Immature natural killer cell (primary cell): Measurements from ENCODE around the gene KRT71. TPM values are rescaled to one million over a fixed set of nuclear protein-coding genes. Genes with fewer than 3 reads are reported as not detected.
A peak's percentile ranks its signal among the peaks of the same experiment; 100 is the strongest.

Source experiments
- DNase-seq, 3 donors: peaks; one replicate each; pipeline ENCODE4 v3.0.0; 2022; ENCODE audit warnings: mixed read lengths in 1 of 3
- H3K27ac Mint-ChIP-seq, 6 donors: one replicate each; pipeline ENCODE4 v1.8.0; 2020; ENCODE audit warnings: mixed read lengths in 6 of 6, mild to moderate bottlenecking in 5 of 6, inconsistent platforms in 4 of 6, moderate library complexity in 3 of 6
- H3K27me3 Mint-ChIP-seq, 3 donors: one replicate each; pipeline ENCODE4 v1.8.0; 2020 to 2021; ENCODE audit warnings: low read depth in 3 of 3, mild to moderate bottlenecking in 3 of 3, mixed read lengths in 3 of 3, moderate library complexity in 3 of 3, inconsistent platforms in 1 of 3
- H3K36me3 Mint-ChIP-seq, 3 donors: one replicate each; pipeline ENCODE4 v1.8.0; 2020; ENCODE audit warnings: mixed read lengths in 3 of 3, inconsistent platforms in 2 of 3, mild to moderate bottlenecking in 2 of 3
- H3K4me1 Mint-ChIP-seq, 2 donors: one replicate each; pipeline ENCODE4 v1.8.0; 2020; ENCODE audit warnings: inconsistent platforms in 2 of 2, mild to moderate bottlenecking in 2 of 2, mixed read lengths in 2 of 2, moderate library complexity in 1 of 2
- H3K4me3 Mint-ChIP-seq, 5 donors: one replicate each; pipeline ENCODE4 v1.8.0; 2020; ENCODE audit warnings: mild to moderate bottlenecking in 5 of 5, mixed read lengths in 5 of 5, inconsistent platforms in 3 of 5, moderate library complexity in 3 of 5
- H3K9me3 Mint-ChIP-seq, 6 donors: one replicate each; pipeline ENCODE4 v1.8.0; 2020; ENCODE audit warnings: mild to moderate bottlenecking in 6 of 6, mixed read lengths in 6 of 6, inconsistent platforms in 4 of 6, moderate library complexity in 3 of 6
- polyA plus RNA-seq, 3 donors: library from polyadenylated mRNA; unstranded; fragments of 300-500 nt; fragmentation: Illumina TruSeq; gene quantifications; one replicate each; pipeline ENCODE4 v1.2.3, GENCODE V29; 2021

KRT71 gene
- polyA plus RNA-seq, 3 donors from 2014 or later: not detected

DNA sequence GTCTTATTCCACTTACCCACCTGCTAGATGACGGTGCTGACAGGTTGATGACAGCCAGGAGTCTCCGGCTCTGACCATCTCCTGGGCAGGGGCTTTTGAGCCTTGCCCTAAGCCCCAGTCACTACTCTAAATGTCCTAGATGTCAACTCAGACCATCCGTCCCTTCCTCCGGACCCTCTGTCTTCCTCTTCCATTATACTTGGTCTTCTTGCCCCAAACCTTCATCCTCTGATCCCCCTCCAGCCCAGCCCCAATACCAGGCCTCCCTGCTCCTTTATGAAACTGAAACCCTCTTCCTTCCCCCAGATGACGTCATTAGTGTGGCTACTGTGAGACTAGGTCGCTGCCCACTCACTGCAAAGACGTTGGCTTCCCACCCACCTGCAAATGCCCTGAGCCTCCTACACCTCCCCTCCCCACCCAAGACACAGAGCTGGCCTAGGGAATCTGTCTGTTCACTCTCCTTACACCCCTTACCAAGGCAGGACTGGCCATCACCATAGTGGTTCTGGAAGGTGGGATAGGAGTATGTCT is 10.1 kb downstream of the KRT71 start:
- no peaks in the 10 kb centered on the region for H3K9me3 Mint-ChIP-seq
- peaks cover 3 to 6% (median 5%) of the 10 kb centered on the region in 3 donors for H3K27me3 Mint-ChIP-seq
- peak; percentile 44 to 46 (median 45) for DNase-seq
- H3K36me3 Mint-ChIP-seq: peaks cover 0 to 4% (median 0%) of the 10 kb centered on the region in 3 donors
- peak overlapping the region in 5 of 6 donors; percentile 66 to 89 (median 83) for H3K27ac Mint-ChIP-seq
- H3K4me1 Mint-ChIP-seq: peaks cover 10 to 25% of the 10 kb centered on the region in 2 donors
- peak overlapping the region in 1 of 5 donors; percentile 8 for H3K4me3 Mint-ChIP-seq

GRCh38 chr12:52542157-52542556 is 10.8 kb downstream of the KRT71 start:
- H3K27me3 Mint-ChIP-seq: peaks cover 3 to 5% (median 5%) of the 10 kb centered on the region in 3 donors
- no peaks in the 10 kb centered on the region for H3K9me3 Mint-ChIP-seq
- H3K4me1 Mint-ChIP-seq: peaks cover 10 to 19% of the 10 kb centered on the region in 2 donors
- H3K4me3 Mint-ChIP-seq: no peak overlapping the region
- DNase-seq: no peak
- H3K27ac Mint-ChIP-seq: peak overlapping the region in 4 of 6 donors; percentile 29 to 89 (median 73)
- H3K36me3 Mint-ChIP-seq: peaks cover 0 to 4% (median 0%) of the 10 kb centered on the region in 3 donors

- Mint-ChIP-seq H3K36me3 (peaks cover 0 to 4% (median 0%) of the 10 kb centered on the region in 3 donors), H3K4me1 (peaks cover 10 to 19% of the 10 kb centered on the region in 2 donors), H3K4me3 (no peak overlapping the region), H3K27ac (peak overlapping the region in 3 of 6 donors; percentile 19 to 89 (median 83)), H3K9me3 (no peaks in the 10 kb centered on the region), H3K27me3 (peaks cover 3 to 4% (median 3%) of the 10 kb centered on the region in 3 donors)
- DNase-seq: no peak
Observed at GRCh38 chr12:52541709-52542108, 11.2 kb downstream of the KRT71 start.

DNA sequence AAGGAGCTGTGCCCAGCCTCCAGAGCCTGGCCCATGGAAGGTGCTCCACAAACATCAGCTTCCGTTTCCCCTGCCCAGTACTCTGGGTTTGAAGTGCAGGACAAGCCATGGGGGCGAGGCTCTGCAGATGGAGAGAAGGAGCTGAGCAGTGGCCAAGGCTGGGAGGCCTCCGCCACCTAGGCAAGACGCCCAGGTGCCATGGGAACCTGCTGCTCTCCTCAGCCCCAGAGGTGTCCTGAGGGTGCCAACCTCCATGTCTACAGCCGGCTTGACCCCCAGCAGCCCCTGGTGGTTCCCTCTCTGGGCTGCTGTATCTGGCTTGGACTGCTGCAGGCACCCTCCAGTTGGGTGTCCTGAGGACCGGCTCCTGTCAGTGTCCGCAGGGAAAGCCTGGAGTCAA is 12.4 kb downstream of the KRT71 start:
- Mint-ChIP-seq H3K4me1 (peaks cover 10 to 19% of the 10 kb centered on the region in 2 donors), H3K27me3 (peaks cover 2 to 4% (median 3%) of the 10 kb centered on the region in 3 donors), H3K36me3 (peaks cover 0 to 4% (median 0%) of the 10 kb centered on the region in 3 donors), H3K9me3 (no peaks in the 10 kb centered on the region), H3K27ac (no peak overlapping the region), H3K4me3 (no peak overlapping the region)
- no peak for DNase-seq

GRCh38 chr12:52539821-52540173 is 13.1 kb downstream of the KRT71 start:
- no peaks in the 10 kb centered on the region for H3K9me3 Mint-ChIP-seq
- H3K4me1 Mint-ChIP-seq: peaks cover 10 to 19% of the 10 kb centered on the region in 2 donors
- no peak for DNase-seq
- peaks cover 0 to 4% (median 0%) of the 10 kb centered on the region in 3 donors for H3K36me3 Mint-ChIP-seq
- no peak overlapping the region for H3K27ac Mint-ChIP-seq
- peaks cover 2 to 3% (median 3%) of the 10 kb centered on the region in 3 donors for H3K27me3 Mint-ChIP-seq
- H3K4me3 Mint-ChIP-seq: no peak overlapping the region

DNA sequence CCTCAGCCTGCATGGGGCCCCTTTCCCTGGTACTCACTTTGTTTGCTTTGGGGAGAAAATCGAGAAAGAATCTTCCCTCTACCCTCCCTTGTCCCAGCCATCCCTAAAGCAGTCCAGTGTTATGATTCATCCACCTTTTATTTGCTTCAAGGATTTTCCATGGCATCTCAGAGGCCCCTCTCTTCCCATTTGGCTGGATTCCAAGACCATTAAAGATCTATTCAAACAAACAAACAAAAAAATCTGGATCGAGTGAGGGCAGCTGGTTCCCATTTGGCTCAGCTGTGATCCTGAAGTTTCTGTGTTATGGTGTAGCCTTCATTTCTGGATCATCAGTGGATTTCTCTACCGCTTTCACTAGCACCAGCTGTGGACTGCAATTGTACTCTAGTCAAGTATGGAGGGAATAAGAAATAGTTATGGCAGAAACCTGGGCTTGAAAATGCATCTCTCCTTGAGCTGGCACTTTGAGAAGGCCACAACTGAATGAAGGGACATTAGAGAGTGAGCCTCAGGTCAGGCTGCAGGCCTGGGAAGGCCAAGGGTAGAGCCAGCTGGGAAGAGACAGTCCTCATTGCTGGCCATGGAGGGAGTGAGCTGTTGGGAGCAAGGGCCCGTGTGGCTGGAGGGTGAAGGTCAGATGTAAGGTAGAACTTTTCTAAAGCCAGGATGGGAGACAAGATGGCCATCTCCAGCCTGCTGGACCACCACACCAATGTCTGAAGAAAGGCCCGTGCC is 13.7 kb downstream of the KRT71 start:
- Mint-ChIP-seq H3K9me3 (no peaks in the 10 kb centered on the region), H3K4me3 (no peak overlapping the region), H3K27ac (peak overlapping the region in 1 of 6 donors; percentile 30), H3K36me3 (peaks cover 0 to 4% (median 0%) of the 10 kb centered on the region in 3 donors), H3K27me3 (peaks cover 2 to 5% (median 3%) of the 10 kb centered on the region in 3 donors), H3K4me1 (peaks cover 10 to 19% of the 10 kb centered on the region in 2 donors)
- DNase-seq: no peak

- no peak overlapping the region for H3K4me3 Mint-ChIP-seq
- H3K36me3 Mint-ChIP-seq: no peaks in the 10 kb centered on the region
- no peak for DNase-seq
- H3K27me3 Mint-ChIP-seq: peaks cover 0 to 6% (median 5%) of the 10 kb centered on the region in 3 donors
- H3K27ac Mint-ChIP-seq: no peak overlapping the region
- H3K4me1 Mint-ChIP-seq: peaks cover 0 to 2% of the 10 kb centered on the region in 2 donors
- H3K9me3 Mint-ChIP-seq: no peaks in the 10 kb centered on the region
Observed at GRCh38 chr12:52537101-52537500, 15.8 kb downstream of the KRT71 start.

DNA sequence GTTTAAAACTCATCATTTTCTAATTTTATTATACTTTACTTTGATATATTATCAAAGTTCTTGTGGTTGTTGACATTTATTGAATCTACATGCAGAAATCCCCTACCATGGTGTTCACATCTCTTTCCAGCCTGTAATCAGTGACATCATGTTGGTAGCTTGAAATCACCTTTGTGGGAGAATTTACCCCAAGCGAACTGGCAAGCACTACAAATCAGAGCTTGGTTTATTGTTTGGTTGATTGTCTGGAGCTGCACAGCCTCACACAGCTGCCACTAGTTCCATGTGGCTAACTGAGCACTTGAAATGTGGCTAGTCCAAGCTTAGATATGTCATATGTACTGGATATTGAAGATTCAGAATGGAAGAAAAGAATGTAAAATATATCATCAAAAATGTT is 17.4 kb downstream of the KRT71 start:
- no peaks in the 10 kb centered on the region for H3K9me3 Mint-ChIP-seq
- peaks cover 0 to 5% (median 5%) of the 10 kb centered on the region in 3 donors for H3K27me3 Mint-ChIP-seq

DNA sequence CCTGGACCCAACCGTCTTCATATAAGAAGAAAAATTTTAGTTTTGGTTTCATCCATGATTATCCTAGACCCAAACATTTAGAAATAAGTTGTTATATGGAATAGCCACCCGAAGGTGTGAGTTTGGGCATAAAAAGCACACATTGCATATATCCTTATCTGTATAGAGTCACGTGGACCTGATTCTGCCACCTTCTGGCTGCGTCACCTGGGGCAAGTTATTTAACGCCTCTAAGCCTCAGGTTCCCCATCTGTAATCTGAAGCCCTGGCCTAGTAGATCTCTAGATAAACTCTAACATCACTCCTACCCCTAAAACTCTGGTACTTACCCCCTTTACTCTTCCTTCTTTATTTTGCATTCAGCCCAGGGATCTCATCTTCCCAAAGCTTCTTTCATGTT is 18.5 kb downstream of the KRT71 start:
- no peaks in the 10 kb centered on the region for H3K4me1 Mint-ChIP-seq
- no peak overlapping the region for H3K4me3 Mint-ChIP-seq
- peaks cover 0 to 4% (median 0%) of the 10 kb centered on the region in 3 donors for H3K36me3 Mint-ChIP-seq

More for the DNA sequence above, 17.4 kb downstream of the KRT71 start:
- no peaks in the 10 kb centered on the region for H3K4me1 Mint-ChIP-seq
- no peak overlapping the region for H3K4me3 Mint-ChIP-seq
- DNase-seq: no peak
- H3K36me3 Mint-ChIP-seq: no peaks in the 10 kb centered on the region
- H3K27ac Mint-ChIP-seq: no peak overlapping the region

GRCh38 chr12:52533686-52534470 is 19.1 kb downstream of the KRT71 start:
- H3K27ac Mint-ChIP-seq: no peak overlapping the region
- H3K27me3 Mint-ChIP-seq: peaks cover 3 to 10% (median 5%) of the 10 kb centered on the region in 3 donors
- H3K36me3 Mint-ChIP-seq: peaks cover 0 to 4% (median 0%) of the 10 kb centered on the region in 3 donors
- H3K9me3 Mint-ChIP-seq: no peaks in the 10 kb centered on the region
- DNase-seq: no peak
- no peaks in the 10 kb centered on the region for H3K4me1 Mint-ChIP-seq
- no peak overlapping the region for H3K4me3 Mint-ChIP-seq

More for the DNA sequence above, 18.5 kb downstream of the KRT71 start:
- H3K9me3 Mint-ChIP-seq: no peaks in the 10 kb centered on the region
- peaks cover 3 to 8% (median 5%) of the 10 kb centered on the region in 3 donors for H3K27me3 Mint-ChIP-seq
- no peak overlapping the region for H3K27ac Mint-ChIP-seq
- DNase-seq: no peak

GRCh38 chr12:52532636-52533035 is 20.3 kb downstream of the KRT71 start:
- Mint-ChIP-seq H3K4me3 (no peak overlapping the region), H3K4me1 (peaks cover 5 to 8% of the 10 kb centered on the region in 2 donors), H3K27ac (peak overlapping the region in 1 of 6 donors; percentile 58)

GRCh38 chr12:52531566-52532300 is 21.2 kb downstream of the KRT71 start:
- Mint-ChIP-seq H3K4me1 (peaks cover 12 to 17% of the 10 kb centered on the region in 2 donors), H3K9me3 (no peaks in the 10 kb centered on the region), H3K36me3 (peaks cover 0 to 4% (median 0%) of the 10 kb centered on the region in 3 donors), H3K4me3 (no peak overlapping the region), H3K27ac (peak overlapping the region in 2 of 6 donors; percentile 56 to 58), H3K27me3 (peaks cover 3 to 12% (median 6%) of the 10 kb centered on the region in 3 donors)
- DNase-seq: no peak

More at GRCh38 chr12:52532636-52533035, 20.3 kb downstream of the KRT71 start:
- Mint-ChIP-seq H3K9me3 (no peaks in the 10 kb centered on the region), H3K36me3 (peaks cover 0 to 4% (median 0%) of the 10 kb centered on the region in 3 donors), H3K27me3 (peaks cover 3 to 10% (median 5%) of the 10 kb centered on the region in 3 donors)
- DNase-seq: no peak

DNA sequence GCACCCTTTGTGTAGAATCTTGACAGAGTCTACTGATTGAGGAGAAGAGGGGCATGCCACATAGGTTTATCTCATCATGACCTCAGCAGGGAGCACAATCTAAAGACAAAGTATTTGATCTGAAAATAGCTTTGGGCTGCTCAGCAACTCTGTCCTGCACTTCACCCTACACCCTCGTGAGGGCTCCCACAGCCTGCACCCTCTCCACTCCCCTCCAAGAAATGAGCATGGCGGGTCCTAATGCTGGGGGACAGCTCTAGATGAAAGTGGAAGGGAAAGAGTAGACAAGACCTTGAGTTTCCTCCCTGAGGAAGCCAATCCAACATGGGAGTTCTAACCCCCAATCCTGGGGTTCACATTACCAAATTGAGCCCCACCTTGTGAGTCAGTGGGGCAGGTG is 22.0 kb downstream of the KRT71 start:
- peaks cover 0 to 4% (median 0%) of the 10 kb centered on the region in 3 donors for H3K36me3 Mint-ChIP-seq
- DNase-seq: no peak
- H3K27ac Mint-ChIP-seq: no peak overlapping the region

More for the DNA sequence above, 22.0 kb downstream of the KRT71 start:
- Mint-ChIP-seq H3K9me3 (no peaks in the 10 kb centered on the region), H3K27me3 (peaks cover 6 to 12% (median 6%) of the 10 kb centered on the region in 3 donors), H3K4me1 (peaks cover 21 to 23% of the 10 kb centered on the region in 2 donors), H3K4me3 (no peak overlapping the region)
